Right lobe of liver (tissue), 4 donors: ENCODE measurements around the gene IKZF2.

Experiments used
- CTCF ChIP-seq, 4 donors: fragments of 200-600 bp in 3 of 4; fragments of 450-650 bp in 1 of 4; IDR thresholded peaks; one replicate each; pipeline versions ENCODE4 v1.5.1 to v1.8.0; 2016 to 2022; ENCODE audit warnings: antibody characterized with exemption in 4 of 4, mild to moderate bottlenecking in 2 of 4
- POLR2A ChIP-seq: fragments of 450-650 bp; IDR thresholded peaks from one replicate; pipeline ENCODE4 v1.6.1; 2017; ENCODE audit warnings: antibody characterized with exemption, mild to moderate bottlenecking
- donor health status: DM: no; HTN: no; CAD: no.
- donor health status: DM: no; HTN: no; CAD: no.
- donor health status: DM: no; HTN: yes; CAD: no.

GRCh38 chr2:213098612-213099011, 52.8 kb downstream of the IKZF2 start:
- TF ChIP-seq CTCF (IDR thresholded peaks at IDR 0.05) (no peak), POLR2A (no peak)
